ENCODE measurements around the gene FNDC3B. TPM values are rescaled to one million over a fixed set of nuclear protein-coding genes. Genes with fewer than 3 reads are reported as not detected.
A peak's percentile ranks its signal among the peaks of the same experiment; 100 is the strongest.

FNDC3B gene
- total and polyA plus RNA-seq, 10 donors = 3.1 to 149 (median 103) TPM

- no peak for TF ChIP-seq POLR2AphosphoS5 (IDR thresholded peaks at IDR 0.05)
- no peak for TF ChIP-seq POLR2A (IDR thresholded peaks at IDR 0.05)
- TF ChIP-seq CTCF (IDR thresholded peaks at IDR 0.05 in 8 of 11, conservative IDR thresholded peaks at IDR 0.05 in 3 of 11) = no peak
- H3K4me1 ChIP-seq = peaks cover 0 to 27% (median 6%) of the 10 kb centered on the region in 6 donors
- H3K36me3 ChIP-seq = peaks cover 0 to 53% (median 8%) of the 10 kb centered on the region in 6 donors
- no peak overlapping the region for H3K4me3 ChIP-seq
- intact Hi-C loops (cut with DNase I; ENCODE audit: low total_unique reads) = no loop called here
- H3K9me3 ChIP-seq = no peaks in the 10 kb centered on the region
- WGBS, 5 donors = 90 to 96% (median 94%) methylated on average over 1 of the region's 1 CpG
- DNase-seq = no peak
- peak overlapping the region in 4 of 8 donors; percentile 11 to 31 (median 18) for H3K27ac ChIP-seq
- peaks cover 0 to 9% (median 0%) of the 10 kb centered on the region in 7 donors for H3K27me3 ChIP-seq (replicated peaks in 1 of 7)
Observed at GRCh38 chr3:172115059-172115458, 75.7 kb downstream of the FNDC3B start.

- peaks cover 0 to 22% (median 6%) of the 10 kb centered on the region in 6 donors for H3K4me1 ChIP-seq
- 85 to 92% (median 90%) methylated on average over 4 of the region's 4 CpGs for WGBS, 5 donors
- peaks cover 0 to 53% (median 8%) of the 10 kb centered on the region in 6 donors for H3K36me3 ChIP-seq
- no peak overlapping the region for H3K4me3 ChIP-seq
- H3K27ac ChIP-seq = no peak overlapping the region
- H3K27me3 ChIP-seq (replicated peaks in 1 of 7) = peaks cover 0 to 2% (median 0%) of the 10 kb centered on the region in 7 donors
- TF ChIP-seq POLR2AphosphoS5 (IDR thresholded peaks at IDR 0.05) = no peak
- no peak for TF ChIP-seq CTCF (IDR thresholded peaks at IDR 0.05 in 8 of 11, conservative IDR thresholded peaks at IDR 0.05 in 3 of 11)
- no peak for TF ChIP-seq POLR2A (IDR thresholded peaks at IDR 0.05)
- no peaks in the 10 kb centered on the region for H3K9me3 ChIP-seq
- DNase-seq = no peak
- intact Hi-C loops (cut with DNase I; ENCODE audit: low total_unique reads) = no loop called here
Observed at GRCh38 chr3:172115787-172116186, 76.4 kb downstream of the FNDC3B start.

- WGBS, 5 donors = 47 to 76% (median 62%) methylated on average over 4 of the region's 4 CpGs
- intact Hi-C loops (cut with DNase I; ENCODE audit: low total_unique reads) = no loop called here
- H3K9me3 ChIP-seq = no peaks in the 10 kb centered on the region
- TF ChIP-seq POLR2A (IDR thresholded peaks at IDR 0.05) (no peak), POLR2AphosphoS5 (IDR thresholded peaks at IDR 0.05) (no peak), CTCF (IDR thresholded peaks at IDR 0.05 in 8 of 11, conservative IDR thresholded peaks at IDR 0.05 in 3 of 11) (no peak)
- no peak overlapping the region for H3K4me3 ChIP-seq
- H3K36me3 ChIP-seq = peaks cover 0 to 54% (median 8%) of the 10 kb centered on the region in 6 donors
- DNase-seq = no peak
- no peaks in the 10 kb centered on the region for H3K27me3 ChIP-seq (replicated peaks in 1 of 7)
- H3K27ac ChIP-seq = peak overlapping the region in 2 of 8 donors; percentile 5 to 34
- H3K4me1 ChIP-seq = peaks cover 0 to 20% (median 8%) of the 10 kb centered on the region in 6 donors
Observed at GRCh38 chr3:172118019-172118418, 78.6 kb downstream of the FNDC3B start.

GRCh38 chr3:172119266-172119969, 80.0 kb downstream of the FNDC3B start:
- Histone ChIP-seq H3K4me3 (no peak overlapping the region), H3K9me3 (no peaks in the 10 kb centered on the region), H3K27me3 (replicated peaks in 1 of 7) (no peaks in the 10 kb centered on the region), H3K36me3 (peaks cover 0 to 47% (median 8%) of the 10 kb centered on the region in 6 donors), H3K27ac (no peak overlapping the region), H3K4me1 (peaks cover 0 to 23% (median 6%) of the 10 kb centered on the region in 6 donors)
- intact Hi-C loops (cut with DNase I; ENCODE audit: low total_unique reads) = no loop called here
- DNase-seq = no peak
- WGBS, 5 donors = 84 to 95% (median 92%) methylated on average over 7 of the region's 7 CpGs
- TF ChIP-seq POLR2AphosphoS5 (IDR thresholded peaks at IDR 0.05) (no peak), POLR2A (IDR thresholded peaks at IDR 0.05) (no peak), CTCF (IDR thresholded peaks at IDR 0.05 in 8 of 11, conservative IDR thresholded peaks at IDR 0.05 in 3 of 11) (no peak)
